Measurements from ENCODE around the gene DOCK3.

The DOCK3 gene

GRCh38 chr3:50656417-50657195 lies 18.1 kb upstream of the DOCK3 start:
- TF ChIP-seq CTCF (IDR thresholded peaks at IDR 0.05; ENCODE audit: extremely low read depth, missing control alignments), result no peak
- no peak for DNase-seq (ENCODE audit: low spot score)

GRCh38 chr3:50657407-50657806 lies 17.3 kb upstream of the DOCK3 start:
- no peak for TF ChIP-seq CTCF (IDR thresholded peaks at IDR 0.05; ENCODE audit: extremely low read depth, missing control alignments)
- DNase-seq (ENCODE audit: low spot score), result no peak

GRCh38 chr3:50657816-50658215 lies 16.9 kb upstream of the DOCK3 start:
- DNase-seq (ENCODE audit: low spot score), result no peak
- TF ChIP-seq CTCF (IDR thresholded peaks at IDR 0.05; ENCODE audit: extremely low read depth, missing control alignments), result no peak

- no peak for TF ChIP-seq CTCF (IDR thresholded peaks at IDR 0.05; ENCODE audit: extremely low read depth, missing control alignments)
- DNase-seq (ENCODE audit: low spot score), result no peak
Observed at GRCh38 chr3:50658416-50658815, 16.3 kb upstream of the DOCK3 start.

GRCh38 chr3:50658831-50659230 lies 15.9 kb upstream of the DOCK3 start:
- TF ChIP-seq CTCF (IDR thresholded peaks at IDR 0.05; ENCODE audit: extremely low read depth, missing control alignments), result no peak
- DNase-seq (ENCODE audit: low spot score), result no peak

GRCh38 chr3:50660386-50660785 lies 14.3 kb upstream of the DOCK3 start:
- DNase-seq (ENCODE audit: low spot score), result no peak
- TF ChIP-seq CTCF (IDR thresholded peaks at IDR 0.05; ENCODE audit: extremely low read depth, missing control alignments), result no peak

- no peak for DNase-seq (ENCODE audit: low spot score)
- TF ChIP-seq CTCF (IDR thresholded peaks at IDR 0.05; ENCODE audit: extremely low read depth, missing control alignments), result no peak
Observed at GRCh38 chr3:50661321-50661837, 13.3 kb upstream of the DOCK3 start.

All from GM20000 (cell line).